ENCODE measurements around the gene CXorf38. TPM values are rescaled to one million over a fixed set of nuclear protein-coding genes. Genes with fewer than 3 reads are reported as not detected.

CXorf38 gene
- total and polyA plus RNA-seq, 2 of the 8 experiments (the other 6 are each of a cell fraction or from before 2014, with no cell fraction given): 3.6 to 6.4 TPM

DNA sequence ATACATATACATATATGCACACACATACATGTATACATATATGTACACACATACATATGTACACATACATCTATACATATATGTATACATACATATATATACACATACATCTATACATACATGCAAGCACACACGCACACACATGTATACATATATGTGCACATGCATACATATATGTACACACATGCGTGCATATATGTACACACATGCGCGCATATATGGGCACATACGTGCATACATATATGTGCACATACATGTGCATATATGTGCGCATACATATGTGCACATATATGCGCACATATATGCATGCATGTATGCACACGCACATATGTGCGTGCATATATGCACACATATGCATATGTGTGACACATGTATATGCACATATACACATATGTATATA is 31.4 kb downstream of the CXorf38 start:
- Histone ChIP-seq H3K56ac (replicated peaks; ENCODE audit: insufficient read length, low read depth, low read length) (no peak overlapping the region), H2AK5ac (ENCODE audit: low read depth, low read length) (no peak overlapping the region), H4K5ac (ENCODE audit: insufficient read length, low read depth, low read length) (no peak overlapping the region), H2BK5ac (ENCODE audit: low read depth, low read length) (no peak overlapping the region), H3K27me3 (replicated peaks in 1 of 4; ENCODE audit: control insufficient read depth in 3 of 4, extremely low read depth in 1 of 4, insufficient read depth in 3 of 4, low read length in 3 of 4) (no peaks in the 10 kb centered on the region), H3K23me2 (ENCODE audit: low read depth, low read length) (no peaks in the 10 kb centered on the region), H3K4me3 (ENCODE audit: extremely low read depth in 1 of 4, insufficient read depth in 2 of 4, low read depth in 3 of 4, low read length in 4 of 4) (no peak overlapping the region), H4K20me1 (replicated peaks in 1 of 2; ENCODE audit: control insufficient read depth in 1 of 2, insufficient read depth in 2 of 2, low read length in 2 of 2) (no peaks in the 10 kb centered on the region), H3K4ac (replicated peaks; ENCODE audit: insufficient read length, low read depth, low read length) (no peak overlapping the region), H2BK15ac (ENCODE audit: low read length) (no peak overlapping the region), H3K79me2 (ENCODE audit: control insufficient read depth in 1 of 2, insufficient read depth in 2 of 2, low read length in 2 of 2) (no peaks in the 10 kb centered on the region), H4K8ac (ENCODE audit: extremely low read depth, insufficient read depth, low read length) (no peak overlapping the region), H3K36me3 (ENCODE audit: control insufficient read depth in 2 of 4, insufficient read depth in 4 of 4, low read length in 3 of 4) (no peaks in the 10 kb centered on the region), H3K9ac (replicated peaks in 1 of 4; ENCODE audit: extremely low read depth in 1 of 4, low read depth in 3 of 4, low read length in 3 of 4) (no peak overlapping the region), H3K23ac (ENCODE audit: insufficient read length) (no peak overlapping the region), H3K9me3 (ENCODE audit: insufficient read depth in 2 of 2, low read depth in 1 of 2, low read length in 1 of 2) (no peaks in the 10 kb centered on the region), H2BK20ac (ENCODE audit: low read length) (no peak overlapping the region), H2AFZ (ENCODE audit: low read length) (no peak overlapping the region), H3K27ac (ENCODE audit: low read depth, low read length) (no peak overlapping the region), H4K91ac (replicated peaks; ENCODE audit: insufficient read length, low read length) (no peak overlapping the region), H3K79me1 (ENCODE audit: low read depth, low read length) (no peaks in the 10 kb centered on the region), H2BK120ac (replicated peaks; ENCODE audit: low read depth, low read length) (no peak overlapping the region), H2BK12ac (ENCODE audit: low read depth, low read length) (no peak overlapping the region), H3K14ac (ENCODE audit: insufficient read length) (no peak overlapping the region), H3K4me1 (replicated peaks in 1 of 4; ENCODE audit: control insufficient read depth in 3 of 4, insufficient read depth in 4 of 4, low read length in 3 of 4) (no peaks in the 10 kb centered on the region), H3K18ac (ENCODE audit: extremely low read depth, low read length) (no peak overlapping the region), H3K4me2 (ENCODE audit: insufficient read depth in 1 of 2, low read depth in 2 of 2, low read length in 2 of 2) (no peak overlapping the region)
- 48% methylated on average over 7 of the region's 9 CpGs; no CpG with 5 or more reads in 1 of the 2 experiments for WGBS, 2 experiments (ENCODE audit: extremely low coverage in 1 of 2, insufficient coverage in 1 of 2, insufficient read length in 1 of 2, insufficient replicate concordance in 2 of 2, low coverage in 1 of 2, low lambda C conversion rate in 2 of 2, missing lambda C conversion rate in 1 of 2)
- ChIA-PET POLR2A (ENCODE audit: partially characterized antibody) (no interaction called here), CTCF (ENCODE audit: partially characterized antibody) (no interaction called here)
- FAIRE-seq: no peak
- DNase-seq (ENCODE audit: low read depth in 1 of 2, low spot score in 2 of 2): no peak
- TF ChIP-seq ASH2L (IDR thresholded peaks at IDR 0.05; ENCODE audit: low read length) (no peak), CHD2 (IDR thresholded peaks at IDR 0.05; ENCODE audit: low read length) (no peak), RBBP5 (IDR thresholded peaks at IDR 0.05; ENCODE audit: borderline replicate concordance, low read depth, low read length) (no peak), BCL11A (IDR thresholded peaks at IDR 0.05; ENCODE audit: low read depth in 2 of 2, low read length in 2 of 2) (no peak), TEAD4 (IDR thresholded peaks at IDR 0.05; ENCODE audit: low read depth, low read length) (no peak), RNF2 (IDR thresholded peaks at IDR 0.05; ENCODE audit: borderline replicate concordance, low read depth, low read length, missing control alignments, poor library complexity, severe bottlenecking) (no peak), SRF (IDR thresholded peaks at IDR 0.05; ENCODE audit: low read depth, low read length) (no peak), POU5F1 (IDR thresholded peaks at IDR 0.05; ENCODE audit: low read depth, low read length) (no peak), EGR1 (IDR thresholded peaks at IDR 0.05; ENCODE audit: borderline replicate concordance, low read depth, low read length) (no peak), EZH2 (IDR thresholded peaks at IDR 0.05; ENCODE audit: low read depth, low read length, severe bottlenecking) (no peak), TAF1 (IDR thresholded peaks at IDR 0.05; ENCODE audit: low read depth, low read length) (no peak), FOSL1 (IDR thresholded peaks at IDR 0.05; ENCODE audit: insufficient read depth, low read depth, low read length) (no peak)
- TF ChIP-seq, protein P1, sequence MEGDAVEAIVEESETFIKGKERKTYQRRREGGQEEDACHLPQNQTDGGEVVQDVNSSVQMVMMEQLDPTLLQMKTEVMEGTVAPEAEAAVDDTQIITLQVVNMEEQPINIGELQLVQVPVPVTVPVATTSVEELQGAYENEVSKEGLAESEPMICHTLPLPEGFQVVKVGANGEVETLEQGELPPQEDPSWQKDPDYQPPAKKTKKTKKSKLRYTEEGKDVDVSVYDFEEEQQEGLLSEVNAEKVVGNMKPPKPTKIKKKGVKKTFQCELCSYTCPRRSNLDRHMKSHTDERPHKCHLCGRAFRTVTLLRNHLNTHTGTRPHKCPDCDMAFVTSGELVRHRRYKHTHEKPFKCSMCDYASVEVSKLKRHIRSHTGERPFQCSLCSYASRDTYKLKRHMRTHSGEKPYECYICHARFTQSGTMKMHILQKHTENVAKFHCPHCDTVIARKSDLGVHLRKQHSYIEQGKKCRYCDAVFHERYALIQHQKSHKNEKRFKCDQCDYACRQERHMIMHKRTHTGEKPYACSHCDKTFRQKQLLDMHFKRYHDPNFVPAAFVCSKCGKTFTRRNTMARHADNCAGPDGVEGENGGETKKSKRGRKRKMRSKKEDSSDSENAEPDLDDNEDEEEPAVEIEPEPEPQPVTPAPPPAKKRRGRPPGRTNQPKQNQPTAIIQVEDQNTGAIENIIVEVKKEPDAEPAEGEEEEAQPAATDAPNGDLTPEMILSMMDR (IDR thresholded peaks at IDR 0.05; ENCODE audit: control extremely low read depth in 1 of 3, insufficient read depth in 1 of 3, low read depth in 1 of 3, low read length in 3 of 3): no peak

All from H1 (cell line).